OCI-LY7 (cell line): Measurements from ENCODE around the gene SPTB.

Source experiments
- EZH2phosphoT487 ChIP-seq: fragments of 200-600 bp; sonication (generic); IDR thresholded peaks from 2 replicates; pipeline ENCODE4 v1.6.1; 2018; ENCODE audit warnings: low read depth, borderline replicate concordance, mild to moderate bottlenecking, mixed run types, antibody characterized with exemption, low read length, moderate library complexity, mixed read lengths
- TF ChIP-seq, protein P1 (sequence below): fragments of 200-600 bp; sonication (generic); conservative IDR thresholded peaks from 2 replicates; pipeline ENCODE4 v1.5.1; 2014; ENCODE audit warnings: mild to moderate bottlenecking, antibody characterized with exemption, low read length, moderate library complexity, mixed read lengths

- TF ChIP-seq, protein P1, sequence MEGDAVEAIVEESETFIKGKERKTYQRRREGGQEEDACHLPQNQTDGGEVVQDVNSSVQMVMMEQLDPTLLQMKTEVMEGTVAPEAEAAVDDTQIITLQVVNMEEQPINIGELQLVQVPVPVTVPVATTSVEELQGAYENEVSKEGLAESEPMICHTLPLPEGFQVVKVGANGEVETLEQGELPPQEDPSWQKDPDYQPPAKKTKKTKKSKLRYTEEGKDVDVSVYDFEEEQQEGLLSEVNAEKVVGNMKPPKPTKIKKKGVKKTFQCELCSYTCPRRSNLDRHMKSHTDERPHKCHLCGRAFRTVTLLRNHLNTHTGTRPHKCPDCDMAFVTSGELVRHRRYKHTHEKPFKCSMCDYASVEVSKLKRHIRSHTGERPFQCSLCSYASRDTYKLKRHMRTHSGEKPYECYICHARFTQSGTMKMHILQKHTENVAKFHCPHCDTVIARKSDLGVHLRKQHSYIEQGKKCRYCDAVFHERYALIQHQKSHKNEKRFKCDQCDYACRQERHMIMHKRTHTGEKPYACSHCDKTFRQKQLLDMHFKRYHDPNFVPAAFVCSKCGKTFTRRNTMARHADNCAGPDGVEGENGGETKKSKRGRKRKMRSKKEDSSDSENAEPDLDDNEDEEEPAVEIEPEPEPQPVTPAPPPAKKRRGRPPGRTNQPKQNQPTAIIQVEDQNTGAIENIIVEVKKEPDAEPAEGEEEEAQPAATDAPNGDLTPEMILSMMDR = no peak
- TF ChIP-seq EZH2phosphoT487 = no peak
Measured at GRCh38 chr14:64912261-64912660, 32.6 kb upstream of the SPTB start.
